Measurements from ENCODE around the gene CTSZ. TPM values are rescaled to one million over a fixed set of nuclear protein-coding genes. Genes with fewer than 3 reads are reported as not detected.
"Not testable (repeated sequence)": the region's sequence is repeated elsewhere in the genome, so short reads cannot be mapped to it uniquely, and the experiment has no call there.

The CTSZ gene
- total and polyA plus RNA-seq, 9 donors, result 36.7 to 301 (median 85.6) TPM

GRCh38 chr20:58969439-58969838 is 37.6 kb downstream of the CTSZ start:
- Histone ChIP-seq H3K9me3 (no peaks in the 10 kb centered on the region), H3K36me3 (no peaks in the 10 kb centered on the region), H3K27me3 (no peaks in the 10 kb centered on the region), H3K4me3 (no peak overlapping the region), H3K4me1 (ENCODE audit: insufficient read depth) (no peaks in the 10 kb centered on the region), H3K27ac (no peak overlapping the region)
- TF ChIP-seq CTCF (IDR thresholded peaks at IDR 0.05) (no peak), EP300 (IDR thresholded peaks at IDR 0.05) (no peak), POLR2A (IDR thresholded peaks at IDR 0.05) (no peak)
- no peak for DNase-seq
- WGBS, 3 donors, result 71 to 100% (median 71%) methylated on average over 2 of the region's 2 CpGs
- intact Hi-C loops (cut with DNase I), result no loop called here

- Histone ChIP-seq H3K27ac (no peak overlapping the region), H3K9me3 (no peaks in the 10 kb centered on the region), H3K4me1 (ENCODE audit: insufficient read depth) (no peaks in the 10 kb centered on the region), H3K36me3 (no peaks in the 10 kb centered on the region), H3K4me3 (no peak overlapping the region), H3K27me3 (no peaks in the 10 kb centered on the region)
- intact Hi-C loops (cut with DNase I), result no loop called here
- DNase-seq, result no peak
- TF ChIP-seq POLR2A (IDR thresholded peaks at IDR 0.05), result no peak
- TF ChIP-seq CTCF (IDR thresholded peaks at IDR 0.05), result no peak
- no peak for TF ChIP-seq EP300 (IDR thresholded peaks at IDR 0.05)
- WGBS, 3 donors, result 70 to 76% (median 76%) methylated on average over 10 of the region's 10 CpGs
Observed at GRCh38 chr20:58967652-58968429, 39.2 kb downstream of the CTSZ start.

GRCh38 chr20:58965270-58966064 is 41.6 kb downstream of the CTSZ start:
- TF ChIP-seq EP300 (IDR thresholded peaks at IDR 0.05) (no peak), CTCF (IDR thresholded peaks at IDR 0.05) (no peak), POLR2A (IDR thresholded peaks at IDR 0.05) (no peak)
- Histone ChIP-seq H3K27ac (no peak overlapping the region), H3K36me3 (no peaks in the 10 kb centered on the region), H3K27me3 (no peaks in the 10 kb centered on the region), H3K9me3 (no peaks in the 10 kb centered on the region), H3K4me3 (no peak overlapping the region), H3K4me1 (ENCODE audit: insufficient read depth) (no peaks in the 10 kb centered on the region)
- intact Hi-C loops (cut with DNase I), result no loop called here
- 69 to 74% (median 71%) methylated on average over 14 of the region's 14 CpGs for WGBS, 3 donors
- no peak for DNase-seq

GRCh38 chr20:58963922-58964321 is 43.1 kb downstream of the CTSZ start:
- DNase-seq; intact Hi-C loops (cut with DNase I); H3K9me3 ChIP-seq; H3K4me3 ChIP-seq; H3K4me1 ChIP-seq (ENCODE audit: insufficient read depth); H3K27ac ChIP-seq; H3K36me3 ChIP-seq; H3K27me3 ChIP-seq: not testable (repeated sequence)
- 78 to 87% (median 82%) methylated on average over 5 of the region's 5 CpGs for WGBS, 3 donors
